SK-N-SH (cell line): ENCODE data around the gene DRD2. TPM values are rescaled to one million over a fixed set of nuclear protein-coding genes. Genes with fewer than 3 reads are reported as not detected.

Source experiments
- CTCF ChIA-PET: fragments of 300-600, 350-600 bp; formaldehyde crosslinking; extraction: SDS; loops from one replicate; lab custom pipeline; 2021; lab: Yijun Ruan, JAX
- POLR2A ChIA-PET: fragments of 350-600 bp; sonication (Branson Sonifier 250); formaldehyde crosslinking; extraction: SDS; loops from one replicate; lab custom pipeline; 2020; ENCODE audit warnings: antibody characterized with exemption, inconsistent platforms; lab: Yijun Ruan, JAX
- DNase-seq: peaks from one replicate; pipeline ENCODE4 v3.0.0; 2012
- H2AFZ ChIP-seq: fragments of 200-600 bp; sonication (generic); 2 replicates; pipeline ENCODE4 v1.8.1; 2016; ENCODE audit warnings: antibody characterized with exemption, mild to moderate bottlenecking, low read depth
- H3F3A ChIP-seq: fragments of 200-600 bp; sonication (generic); replicated peaks from 2 replicates; pipeline ENCODE3; 2016; ENCODE audit warnings: antibody characterized with exemption, mild to moderate bottlenecking; ENCODE audit not compliant: insufficient read depth
- H3K27ac ChIP-seq, 2 experiments: fragments of 200-500 bp in 1 of 2; fragments of 200-600 bp in 1 of 2; sonication (Bioruptor generic) in 1 of 2; sonication (generic), shearing (Covaris generic) in 1 of 2; 2 replicates each; pipeline versions ENCODE4 v1.5.1 to v1.6.1; 2014 to 2016; ENCODE audit warnings: low read depth in 2 of 2, inconsistent platforms in 1 of 2, low read length in 1 of 2, mild to moderate bottlenecking in 1 of 2, mixed read lengths in 1 of 2
- H3K27me3 ChIP-seq: fragments of 200-600 bp; sonication (generic), shearing (Covaris generic); 2 replicates; pipeline ENCODE4 v1.6.1; 2016; ENCODE audit warnings: mixed run types; ENCODE audit not compliant: insufficient read depth
- H3K36me3 ChIP-seq, 2 experiments: fragments of 200-500 bp in 1 of 2; fragments of 200-600 bp in 1 of 2; sonication (Bioruptor generic) in 1 of 2; sonication (generic) in 1 of 2; replicated peaks in 1 of 2; 2 replicates each; pipeline versions ENCODE3 to v1.5.1; 2014 to 2016; ENCODE audit warnings: low read length in 1 of 2, mild to moderate bottlenecking in 1 of 2; ENCODE audit not compliant: insufficient read depth in 2 of 2, control insufficient read depth in 1 of 2
- H3K4me1 ChIP-seq, 2 experiments: fragments of 200-500 bp in 1 of 2; fragments of 200-600 bp in 1 of 2; sonication (Bioruptor generic) in 1 of 2; sonication (generic), shearing (Covaris generic) in 1 of 2; 2 replicates each; pipeline versions ENCODE4 v1.5.1 to v1.6.1; 2014 to 2016; ENCODE audit warnings: low read depth in 1 of 2, low read length in 1 of 2, mixed run types in 1 of 2; ENCODE audit not compliant: insufficient read depth in 2 of 2, control insufficient read depth in 1 of 2
- H3K4me2 ChIP-seq: fragments of 200-600 bp; sonication (generic), shearing (Covaris generic); 2 replicates; pipeline ENCODE4 v1.6.1; 2017; ENCODE audit warnings: mixed run types
- H3K4me3 ChIP-seq, 2 experiments: fragments of 200-500 bp in 1 of 2; fragments of 200-600 bp in 1 of 2; sonication (Bioruptor generic) in 1 of 2; sonication (generic), shearing (Covaris generic) in 1 of 2; 2 replicates each; pipeline versions ENCODE4 v1.5.1 to v1.8.1; 2014 to 2016; ENCODE audit warnings: low read depth in 2 of 2, inconsistent platforms in 1 of 2, low read length in 1 of 2, mild to moderate bottlenecking in 1 of 2, mixed read lengths in 1 of 2, moderate library complexity in 1 of 2
- H3K79me2 ChIP-seq: fragments of 200-600 bp; sonication (generic); 2 replicates; pipeline ENCODE4 v1.8.1; 2017; ENCODE audit warnings: mild to moderate bottlenecking; ENCODE audit not compliant: insufficient read depth
- H3K9ac ChIP-seq: fragments of 200-600 bp; sonication (generic); 2 replicates; pipeline ENCODE4 v1.6.1; 2017; ENCODE audit warnings: mixed run types
- H3K9me2 ChIP-seq: fragments of 200-600 bp; sonication (generic); 2 replicates; pipeline ENCODE4 v1.6.1; 2017; ENCODE audit warnings: mixed run types
- H3K9me3 ChIP-seq: fragments of 200-600 bp; sonication (generic); 2 replicates; pipeline ENCODE4 v1.6.1; 2017; ENCODE audit warnings: mixed run types, mild to moderate bottlenecking, moderate library complexity
- H4K20me1 ChIP-seq: fragments of 200-600 bp; sonication (generic); 2 replicates; pipeline ENCODE4 v1.6.1; 2017; ENCODE audit warnings: mild to moderate bottlenecking, mixed run types; ENCODE audit not compliant: insufficient read depth
- CHD2 ChIP-seq: fragments of 150-350 bp; IDR thresholded peaks from 2 replicates; pipeline ENCODE4 v1.6.1; 2018; ENCODE audit warnings: low read length; ENCODE audit not compliant: partially characterized antibody
- FOSL2 ChIP-seq: IDR thresholded peaks from 2 replicates; pipeline ENCODE4 v1.4.0; 2012; ENCODE audit warnings: low read depth, mild to moderate bottlenecking, moderate library complexity, borderline replicate concordance
- MAX ChIP-seq: IDR thresholded peaks from 2 replicates; pipeline ENCODE4 v1.4.0; 2012; ENCODE audit warnings: low read depth
- MEF2A ChIP-seq: IDR thresholded peaks from 2 replicates; pipeline ENCODE4 v1.4.0; 2012; ENCODE audit warnings: low read depth, borderline replicate concordance
- RAD21 ChIP-seq: IDR thresholded peaks from 2 replicates; pipeline ENCODE4 v1.6.1; 2012; ENCODE audit warnings: mild to moderate bottlenecking, low read length
- TAF1 ChIP-seq: IDR thresholded peaks from 2 replicates; pipeline ENCODE4 v1.6.1; 2012; ENCODE audit warnings: low read depth, mild to moderate bottlenecking, low read length, moderate library complexity, borderline replicate concordance
- TCF12 ChIP-seq: IDR thresholded peaks from 2 replicates; pipeline ENCODE4 v1.4.0; 2012
- YY1 ChIP-seq: IDR thresholded peaks from 2 replicates; pipeline ENCODE4 v1.4.0; 2012; ENCODE audit warnings: low read depth, mild to moderate bottlenecking
- ZBTB33 ChIP-seq: IDR thresholded peaks from 2 replicates; pipeline ENCODE4 v1.4.0; 2012; ENCODE audit warnings: low read depth, borderline replicate concordance
- polyA plus RNA-seq, 3 experiments: library from polyadenylated mRNA; depleted of rRNA; stranded (reverse); fragments of >200 nt; gene quantifications; 2 replicates each; pipeline ENCODE4 v1.2.3, GENCODE V29; 2012
- TF ChIP-seq, protein P1 (sequence below): IDR thresholded peaks from 2 replicates; pipeline ENCODE4 v1.4.0; 2012; ENCODE audit warnings: low read depth, borderline replicate concordance
- TF ChIP-seq, protein P2 (sequence below): fragments of 150-350 bp; IDR thresholded peaks from 2 replicates; pipeline ENCODE4 v1.6.1; 2017; ENCODE audit warnings: antibody characterized with exemption, low read length, low read depth, borderline replicate concordance

Gene DRD2
- polyA plus RNA-seq, 1 of the 3 experiments (the other 2 are of a cell fraction): 0.10 TPM

GRCh38 chr11:113384551-113384950, 90.6 kb downstream of the DRD2 start (continued):
- TF ChIP-seq MAX: no peak
- TF ChIP-seq, protein P1, sequence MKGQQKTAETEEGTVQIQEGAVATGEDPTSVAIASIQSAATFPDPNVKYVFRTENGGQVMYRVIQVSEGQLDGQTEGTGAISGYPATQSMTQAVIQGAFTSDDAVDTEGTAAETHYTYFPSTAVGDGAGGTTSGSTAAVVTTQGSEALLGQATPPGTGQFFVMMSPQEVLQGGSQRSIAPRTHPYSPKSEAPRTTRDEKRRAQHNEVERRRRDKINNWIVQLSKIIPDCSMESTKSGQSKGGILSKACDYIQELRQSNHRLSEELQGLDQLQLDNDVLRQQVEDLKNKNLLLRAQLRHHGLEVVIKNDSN: no peak

- Histone ChIP-seq H3K79me2 (no peaks in the 10 kb centered on the region), H3K9me3 (no peaks in the 10 kb centered on the region), H3F3A (peaks cover 3% of the 10 kb centered on the region), H3K4me1 (peaks cover 0 to 8% of the 10 kb centered on the region in 2 experiments; a peak in 1 of 4 replicates), H3K4me3 (no peak overlapping the region), H4K20me1 (no peaks in the 10 kb centered on the region), H3K36me3 (no peaks in the 10 kb centered on the region), H2AFZ (no peak overlapping the region), H3K9ac (no peak overlapping the region), H3K4me2 (no peak overlapping the region), H3K9me2 (no peaks in the 10 kb centered on the region), H3K27ac (no peak overlapping the region), H3K27me3 (no peaks in the 10 kb centered on the region)
- no peak for DNase-seq
- ChIA-PET CTCF (interaction anchor here (1.5 kb wide), 1 partner anchor 13 kb away, joined by 4 read pairs; no protein-coding TSS in a partner anchor), POLR2A (no interaction called here)
- TF ChIP-seq FOSL2: no peak
- TF ChIP-seq CHD2: no peak
- no peak for TF ChIP-seq RAD21
- TF ChIP-seq TAF1: no peak
- no peak for TF ChIP-seq MAX
- no peak for TF ChIP-seq YY1
- no peak for TF ChIP-seq ZBTB33
- no peak for TF ChIP-seq TCF12
- TF ChIP-seq, protein P2, sequence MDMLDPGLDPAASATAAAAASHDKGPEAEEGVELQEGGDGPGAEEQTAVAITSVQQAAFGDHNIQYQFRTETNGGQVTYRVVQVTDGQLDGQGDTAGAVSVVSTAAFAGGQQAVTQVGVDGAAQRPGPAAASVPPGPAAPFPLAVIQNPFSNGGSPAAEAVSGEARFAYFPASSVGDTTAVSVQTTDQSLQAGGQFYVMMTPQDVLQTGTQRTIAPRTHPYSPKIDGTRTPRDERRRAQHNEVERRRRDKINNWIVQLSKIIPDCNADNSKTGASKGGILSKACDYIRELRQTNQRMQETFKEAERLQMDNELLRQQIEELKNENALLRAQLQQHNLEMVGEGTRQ: no peak
- no peak for TF ChIP-seq MEF2A
- TF ChIP-seq, protein P1: no peak
Measured at GRCh38 chr11:113382121-113382520, 93.1 kb downstream of the DRD2 start.
